Measurements from ENCODE around the gene ACTN4. TPM values are rescaled to one million over a fixed set of nuclear protein-coding genes. Genes with fewer than 3 reads are reported as not detected.
A peak's percentile ranks its signal among the peaks of the same experiment; 100 is the strongest.

ACTN4 gene
- total RNA-seq, 5 donors from 2014 or later (not counting 1 experiment from before 2014, with no cell fraction given): 100.0 to 201 (median 175) TPM

DNA sequence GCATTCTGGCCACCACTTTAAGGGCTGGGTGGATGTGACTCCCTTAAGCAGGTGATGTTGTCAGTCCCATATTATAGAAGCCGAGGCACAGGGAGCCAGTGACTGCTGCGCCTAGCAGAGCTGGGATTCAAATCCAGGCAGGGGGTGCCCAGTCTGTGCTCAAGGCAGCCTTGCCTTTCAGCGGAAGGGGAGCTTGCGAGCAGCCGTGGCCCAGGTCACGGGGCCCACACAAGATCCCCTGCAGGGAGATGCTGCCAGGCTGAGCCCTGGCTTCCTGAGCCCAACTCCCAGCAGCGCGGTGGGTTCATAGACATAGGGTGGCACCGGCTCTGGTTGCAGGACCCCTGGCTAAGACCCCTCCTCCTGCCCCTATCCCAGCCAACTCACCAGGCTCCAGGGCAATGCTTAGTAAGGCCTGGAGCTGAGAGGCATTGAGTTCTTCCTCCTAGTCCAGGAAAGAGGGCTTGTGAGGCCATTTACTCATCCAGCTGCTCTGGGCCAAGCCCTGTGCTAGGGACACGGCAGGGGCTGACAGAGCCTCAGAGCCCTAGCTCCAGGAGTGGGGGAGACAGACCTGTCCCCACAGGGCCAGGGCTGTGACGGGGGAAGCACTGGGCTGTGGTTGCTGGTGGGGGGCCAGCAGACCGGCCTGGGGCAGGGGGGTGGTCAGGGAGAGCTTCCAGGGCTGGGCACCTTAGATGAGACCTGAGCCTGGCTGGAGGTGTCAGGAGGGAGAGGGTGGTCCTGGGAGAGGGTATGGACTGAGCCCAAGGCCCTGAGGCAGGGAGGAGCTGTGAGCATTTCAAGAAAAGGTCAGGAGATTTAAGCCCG lies 87.2 kb downstream of the ACTN4 start:
- H3K36me3 ChIP-seq (ENCODE audit: control insufficient read depth in 2 of 2, extremely low read depth in 1 of 2, insufficient read depth in 1 of 2, low read length in 1 of 2): no peaks in the 10 kb centered on the region
- Mint-ChIP-seq H3K27ac (peak overlapping the region; percentile 88 to 90), H3K4me1 (peaks cover 44 to 65% (median 54%) of the 10 kb centered on the region in 3 donors), H3K9me3 (no peaks in the 10 kb centered on the region), H3K27me3 (no peaks in the 10 kb centered on the region), H3K36me3 (peaks cover 3% of the 10 kb centered on the region), H3K4me3 (peak overlapping the region; percentile 59 to 65 (median 61))
- peaks cover 0 to 5% of the 10 kb centered on the region in 2 experiments for H3K27me3 ChIP-seq (replicated peaks in 1 of 2; ENCODE audit: control insufficient read depth in 2 of 2, extremely low read depth in 1 of 2, insufficient read depth in 2 of 2, low read length in 1 of 2)
- ATAC-seq (replicated peaks in 1 of 4) (peak; percentile 14 to 52 (median 46)), DNase-seq (peak in 19 of 35 experiments; percentile 13 to 71 (median 33))
- WGBS (ENCODE audit: insufficient coverage): 21% methylated on average over 8 of the region's 13 CpGs
- CTCF ChIA-PET: interaction anchor here in 1 of 2 donors (2.8 kb wide), 1 partner anchor 196 kb away, joined by 9 read pairs; the partner anchor contains the start of genes MRPS12 and SARS2
- POLR2A ChIA-PET: no interaction called here
- H3K4me3 ChIP-seq (ENCODE audit: control insufficient read depth in 1 of 2, extremely low read depth in 1 of 2, low read length in 1 of 2): peak overlapping the region in 1 of 2 donors; percentile 51
- no peaks in the 10 kb centered on the region for H3K9me3 ChIP-seq
- H3K4me1 ChIP-seq (ENCODE audit: control insufficient read depth in 1 of 2, extremely low read depth in 1 of 2, insufficient read depth in 2 of 2, low read length in 2 of 2): peaks cover 11 to 68% of the 10 kb centered on the region in 2 experiments
- peak overlapping the region; percentile 71 for H3K27ac ChIP-seq (ENCODE audit: low read length)

GRCh38 chr19:38735257-38735686 lies 87.8 kb downstream of the ACTN4 start:
- ChIA-PET CTCF (interaction anchor here in 1 of 2 donors (2.8 kb wide), 1 partner anchor 195 kb away, joined by 9 read pairs; the partner anchor contains the start of genes MRPS12 and SARS2), POLR2A (no interaction called here)
- H3K4me1 ChIP-seq (ENCODE audit: control insufficient read depth in 1 of 2, extremely low read depth in 1 of 2, insufficient read depth in 2 of 2, low read length in 2 of 2): peaks cover 11 to 71% of the 10 kb centered on the region in 2 experiments
- Mint-ChIP-seq H3K27me3 (no peaks in the 10 kb centered on the region), H3K27ac (peak overlapping the region; percentile 88 to 90), H3K36me3 (peaks cover 2% of the 10 kb centered on the region), H3K4me3 (peak overlapping the region; percentile 59 to 65 (median 61)), H3K9me3 (no peaks in the 10 kb centered on the region), H3K4me1 (peaks cover 43 to 59% (median 53%) of the 10 kb centered on the region in 3 donors)
- DNase-seq: peak in 21 of 35 experiments; percentile 14 to 60 (median 31)
- H3K27me3 ChIP-seq (replicated peaks in 1 of 2; ENCODE audit: control insufficient read depth in 2 of 2, extremely low read depth in 1 of 2, insufficient read depth in 2 of 2, low read length in 1 of 2): peaks cover 0 to 5% of the 10 kb centered on the region in 2 experiments
- WGBS (ENCODE audit: insufficient coverage): no CpG with 5 or more reads among the region's 18 CpGs
- H3K4me3 ChIP-seq (ENCODE audit: control insufficient read depth in 1 of 2, extremely low read depth in 1 of 2, low read length in 1 of 2): peak overlapping the region in 1 of 2 donors; percentile 51
- no peaks in the 10 kb centered on the region for H3K9me3 ChIP-seq
- H3K27ac ChIP-seq (ENCODE audit: low read length): peak overlapping the region; percentile 71
- ATAC-seq (replicated peaks in 1 of 4): peak; percentile 13 to 28 (median 20)
- H3K36me3 ChIP-seq (ENCODE audit: control insufficient read depth in 2 of 2, extremely low read depth in 1 of 2, insufficient read depth in 1 of 2, low read length in 1 of 2): no peaks in the 10 kb centered on the region

DNA sequence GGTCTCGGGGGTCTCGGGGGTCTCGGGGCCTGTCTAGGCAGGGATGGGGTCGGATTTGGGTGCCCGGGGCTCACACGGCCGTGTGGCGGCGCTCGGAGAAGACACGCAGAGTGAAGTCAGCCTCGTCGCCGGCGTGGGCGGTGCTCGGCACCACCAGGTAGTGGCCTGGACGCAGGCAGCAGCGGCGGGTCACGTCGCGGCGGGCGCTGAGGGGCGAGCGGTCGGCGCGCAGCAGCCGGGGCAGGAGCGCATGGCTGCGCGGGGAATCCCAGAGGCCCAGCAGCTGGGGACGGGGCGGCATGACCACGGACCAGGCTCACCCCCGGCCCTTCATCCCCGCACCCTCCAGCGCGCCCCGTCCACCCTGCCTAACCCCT lies 88.6 kb downstream of the ACTN4 start:
- Mint-ChIP-seq H3K27me3 (no peaks in the 10 kb centered on the region), H3K9me3 (no peaks in the 10 kb centered on the region), H3K4me1 (peaks cover 42 to 57% (median 51%) of the 10 kb centered on the region in 3 donors), H3K27ac (peak overlapping the region in 1 of 2 donors; percentile 11), H3K36me3 (no peaks in the 10 kb centered on the region), H3K4me3 (peak overlapping the region; percentile 46 to 59 (median 50))
- WGBS (ENCODE audit: insufficient coverage): under 1% methylated on average over 33 of the region's 42 CpGs
- no peaks in the 10 kb centered on the region for H3K36me3 ChIP-seq (ENCODE audit: control insufficient read depth in 2 of 2, extremely low read depth in 1 of 2, insufficient read depth in 1 of 2, low read length in 1 of 2)
- ChIA-PET CTCF (no interaction called here), POLR2A (no interaction called here)
- peaks cover 11 to 72% of the 10 kb centered on the region in 2 experiments for H3K4me1 ChIP-seq (ENCODE audit: control insufficient read depth in 1 of 2, extremely low read depth in 1 of 2, insufficient read depth in 2 of 2, low read length in 2 of 2)
- peak in 33 of 35 experiments; percentile 29 to 83 (median 51) for DNase-seq
- H3K27ac ChIP-seq (ENCODE audit: low read length): peak overlapping the region; percentile 34
- H3K4me3 ChIP-seq (ENCODE audit: control insufficient read depth in 1 of 2, extremely low read depth in 1 of 2, low read length in 1 of 2): peak overlapping the region; percentile 23 to 34
- peak; percentile 37 to 50 (median 41) for ATAC-seq (replicated peaks in 1 of 4)
- peaks cover 0 to 5% of the 10 kb centered on the region in 2 experiments for H3K27me3 ChIP-seq (replicated peaks in 1 of 2; ENCODE audit: control insufficient read depth in 2 of 2, extremely low read depth in 1 of 2, insufficient read depth in 2 of 2, low read length in 1 of 2)
- no peaks in the 10 kb centered on the region for H3K9me3 ChIP-seq

GRCh38 chr19:38736413-38737280 lies 89.2 kb downstream of the ACTN4 start:
- WGBS (ENCODE audit: insufficient coverage): 11% methylated on average over 18 of the region's 36 CpGs
- no peaks in the 10 kb centered on the region for H3K27me3 Mint-ChIP-seq
- H3K4me3 Mint-ChIP-seq: peak overlapping the region; percentile 49 to 59 (median 57)
- CTCF ChIA-PET: no interaction called here
- H3K36me3 ChIP-seq (ENCODE audit: control insufficient read depth in 2 of 2, extremely low read depth in 1 of 2, insufficient read depth in 1 of 2, low read length in 1 of 2): no peaks in the 10 kb centered on the region
- H3K27ac ChIP-seq (ENCODE audit: low read length): peak overlapping the region; percentile 34
- H3K9me3 Mint-ChIP-seq: no peaks in the 10 kb centered on the region
- POLR2A ChIA-PET: no interaction called here
- peak in 31 of 35 experiments; percentile 12 to 71 (median 49) for DNase-seq
- peaks cover 11 to 71% of the 10 kb centered on the region in 2 experiments for H3K4me1 ChIP-seq (ENCODE audit: control insufficient read depth in 1 of 2, extremely low read depth in 1 of 2, insufficient read depth in 2 of 2, low read length in 2 of 2)
- no peaks in the 10 kb centered on the region for H3K36me3 Mint-ChIP-seq
- peaks cover 42 to 57% (median 51%) of the 10 kb centered on the region in 3 donors for H3K4me1 Mint-ChIP-seq
- peak overlapping the region in 1 of 2 donors; percentile 34 for H3K4me3 ChIP-seq (ENCODE audit: control insufficient read depth in 1 of 2, extremely low read depth in 1 of 2, low read length in 1 of 2)
- no peaks in the 10 kb centered on the region for H3K9me3 ChIP-seq
- ATAC-seq (replicated peaks in 1 of 4): peak in 3 of 4 experiments; percentile 21 to 43 (median 22)
- H3K27ac Mint-ChIP-seq: no peak overlapping the region
- peaks cover 0 to 5% of the 10 kb centered on the region in 2 experiments for H3K27me3 ChIP-seq (replicated peaks in 1 of 2; ENCODE audit: control insufficient read depth in 2 of 2, extremely low read depth in 1 of 2, insufficient read depth in 2 of 2, low read length in 1 of 2)

DNA sequence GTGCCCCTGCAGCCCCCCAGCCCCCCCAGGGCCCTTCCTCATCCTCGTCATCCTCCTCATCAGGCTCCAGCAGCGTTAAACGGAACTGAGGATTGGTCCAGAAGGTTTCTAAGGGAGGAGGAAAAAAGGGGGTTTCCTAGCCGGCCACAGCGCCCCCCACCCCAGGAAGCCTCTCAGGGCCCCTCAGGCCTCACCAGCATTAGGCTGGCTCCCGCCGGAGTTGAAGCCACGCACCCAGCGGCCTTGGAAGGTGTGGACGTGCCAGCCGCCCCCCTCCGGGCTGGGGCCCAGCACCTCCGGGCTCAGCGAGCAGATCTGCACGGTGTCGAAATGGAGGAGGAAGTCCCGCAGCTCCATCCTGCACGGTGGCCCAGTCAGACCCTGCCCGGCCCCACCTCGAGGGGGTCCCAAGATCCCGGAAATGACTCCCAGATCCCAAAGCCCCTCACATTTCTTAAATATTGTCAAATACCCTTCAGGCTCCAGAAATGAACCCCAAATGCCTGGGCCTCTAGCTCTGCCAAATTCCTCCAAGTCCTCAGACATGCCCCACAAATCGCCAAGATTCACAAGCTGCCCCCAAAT lies 89.9 kb downstream of the ACTN4 start:
- H3K9me3 Mint-ChIP-seq: no peaks in the 10 kb centered on the region
- no peaks in the 10 kb centered on the region for H3K27me3 Mint-ChIP-seq
- no peak for DNase-seq
- no peaks in the 10 kb centered on the region for H3K36me3 Mint-ChIP-seq
- ChIA-PET CTCF (interaction anchor here in 1 of 2 donors (0.6 to 0.7 kb wide), 2 partner anchors 83 to 384 kb away, joined by 3 to 6 read pairs; no protein-coding TSS in a partner anchor), POLR2A (no interaction called here)
- no peak overlapping the region for H3K27ac ChIP-seq (ENCODE audit: low read length)
- peak overlapping the region; percentile 38 to 62 (median 59) for H3K4me3 Mint-ChIP-seq
- peaks cover 42 to 57% (median 51%) of the 10 kb centered on the region in 3 donors for H3K4me1 Mint-ChIP-seq
- no peaks in the 10 kb centered on the region for H3K36me3 ChIP-seq (ENCODE audit: control insufficient read depth in 2 of 2, extremely low read depth in 1 of 2, insufficient read depth in 1 of 2, low read length in 1 of 2)
- no peaks in the 10 kb centered on the region for H3K9me3 ChIP-seq
- ATAC-seq (replicated peaks in 1 of 4): no peak
- peaks cover 11 to 68% of the 10 kb centered on the region in 2 experiments for H3K4me1 ChIP-seq (ENCODE audit: control insufficient read depth in 1 of 2, extremely low read depth in 1 of 2, insufficient read depth in 2 of 2, low read length in 2 of 2)
- 53% methylated on average over 13 of the region's 22 CpGs for WGBS (ENCODE audit: insufficient coverage)
- peaks cover 0 to 5% of the 10 kb centered on the region in 2 experiments for H3K27me3 ChIP-seq (replicated peaks in 1 of 2; ENCODE audit: control insufficient read depth in 2 of 2, extremely low read depth in 1 of 2, insufficient read depth in 2 of 2, low read length in 1 of 2)
- no peak overlapping the region for H3K4me3 ChIP-seq (ENCODE audit: control insufficient read depth in 1 of 2, extremely low read depth in 1 of 2, low read length in 1 of 2)
- peak overlapping the region in 1 of 2 donors; percentile 85 for H3K27ac Mint-ChIP-seq

Measured in T-cell (primary cell).